Activated effector memory CD4-positive, alpha-beta T cell treated with Interleukin-2 at 50 U/mL for 16 hours (primary cell): ENCODE results near the gene INVS.
"Not testable (repeated sequence)": the region's sequence is repeated elsewhere in the genome, so short reads cannot be mapped to it uniquely, and the experiment has no call there.

ENCODE experiments used
- DNase-seq: peaks from one replicate; pipeline ENCODE4 v3.0.0-alpha.2; 2020

The INVS gene

GRCh38 chr9:100084734-100085133 lies 14.3 kb upstream of the INVS start:
- DNase-seq = no peak

- no peak for DNase-seq
These were observed 12.9 kb upstream of the INVS start for GRCh38 chr9:100086097-100086635.

GRCh38 chr9:100087218-100087617 lies 11.8 kb upstream of the INVS start:
- no peak for DNase-seq

GRCh38 chr9:100088202-100088601 lies 10.8 kb upstream of the INVS start:
- DNase-seq = no peak

- DNase-seq = no peak
These were observed 8.2 kb upstream of the INVS start for GRCh38 chr9:100090880-100091279.

GRCh38 chr9:100091650-100092049 lies 7.4 kb upstream of the INVS start:
- no peak for DNase-seq

GRCh38 chr9:100092066-100092465 lies 7.0 kb upstream of the INVS start:
- no peak for DNase-seq

- DNase-seq = not testable (repeated sequence)
These were observed 4.6 kb upstream of the INVS start for GRCh38 chr9:100094411-100094810.

- DNase-seq = no peak
These were observed 2.6 kb upstream of the INVS start for GRCh38 chr9:100096378-100096916.

GRCh38 chr9:100098046-100098886 lies 777 bp upstream of the INVS start:
- peak; percentile 3 for DNase-seq

GRCh38 chr9:100099722-100100042 lies 639 bp downstream of the INVS start:
- no peak for DNase-seq

GRCh38 chr9:100100146-100100667 lies 1.2 kb downstream of the INVS start:
- no peak for DNase-seq

GRCh38 chr9:100101608-100102007 lies 2.6 kb downstream of the INVS start:
- DNase-seq = no peak

GRCh38 chr9:100104314-100104713 lies 5.3 kb downstream of the INVS start:
- DNase-seq = no peak

- no peak for DNase-seq
These were observed 6.8 kb downstream of the INVS start for GRCh38 chr9:100105861-100106260.

GRCh38 chr9:100106616-100107015 lies 7.6 kb downstream of the INVS start:
- no peak for DNase-seq

- DNase-seq = no peak
These were observed 9.5 kb downstream of the INVS start for GRCh38 chr9:100108559-100108958.

GRCh38 chr9:100111235-100111634 lies 12.2 kb downstream of the INVS start:
- DNase-seq = no peak

- no peak for DNase-seq
These were observed 13.8 kb downstream of the INVS start for GRCh38 chr9:100112677-100113336.

GRCh38 chr9:100117316-100117715 lies 18.3 kb downstream of the INVS start:
- DNase-seq = no peak

GRCh38 chr9:100120286-100120685 lies 21.2 kb downstream of the INVS start:
- no peak for DNase-seq

GRCh38 chr9:100125236-100125635 lies 26.2 kb downstream of the INVS start:
- no peak for DNase-seq

- no peak for DNase-seq
These were observed 26.9 kb downstream of the INVS start for GRCh38 chr9:100125910-100126309.

GRCh38 chr9:100126423-100126822 lies 27.4 kb downstream of the INVS start:
- DNase-seq = no peak
